Neural cell (in vitro differentiated cells): ENCODE results near the gene PITPNB.

ENCODE experiments used
- CTCF ChIP-seq: fragments of 450-650 bp; IDR thresholded peaks from 2 replicates; pipeline ENCODE4 v1.5.1; 2014; ENCODE audit warnings: antibody characterized with exemption, mild to moderate bottlenecking, moderate library complexity; ENCODE audit not compliant: poor library complexity, severe bottlenecking
- EP300 ChIP-seq: fragments of 450-650 bp; conservative IDR thresholded peaks from 2 replicates; pipeline ENCODE4 v1.6.1; 2014; ENCODE audit warnings: antibody characterized with exemption, mild to moderate bottlenecking, moderate library complexity; ENCODE audit not compliant: poor library complexity, severe bottlenecking
- EZH2 ChIP-seq: fragments of 200-600, 300-800 bp; shearing (Covaris generic), sonication (generic); IDR thresholded peaks from 2 replicates; pipeline ENCODE4 v1.6.1; 2014; ENCODE audit warnings: antibody characterized with exemption, low read length, borderline replicate concordance, mild to moderate bottlenecking; ENCODE audit not compliant: insufficient read depth, poor library complexity, severe bottlenecking
- MXI1 ChIP-seq: fragments of 450-650 bp; conservative IDR thresholded peaks from 2 replicates; pipeline ENCODE4 v1.6.1; 2014; ENCODE audit warnings: antibody characterized with exemption, mild to moderate bottlenecking; ENCODE audit not compliant: poor library complexity, severe bottlenecking
- POLR2AphosphoS5 ChIP-seq: IDR thresholded peaks from 2 replicates; pipeline ENCODE4 v1.6.1; 2012
- RAD21 ChIP-seq: fragments of 450-650 bp; conservative IDR thresholded peaks from 2 replicates; pipeline ENCODE4 v1.6.1; 2014; ENCODE audit warnings: antibody characterized with exemption, mild to moderate bottlenecking, moderate library complexity
- REST ChIP-seq: IDR thresholded peaks from 2 replicates; pipeline ENCODE4 v1.6.1; 2012; ENCODE audit warnings: borderline replicate concordance
- SMC3 ChIP-seq: fragments of 450-650 bp; conservative IDR thresholded peaks from 2 replicates; pipeline ENCODE4 v1.6.1; 2014; ENCODE audit warnings: antibody characterized with exemption, mild to moderate bottlenecking, moderate library complexity; ENCODE audit not compliant: poor library complexity
- TAF1 ChIP-seq: IDR thresholded peaks from 2 replicates; pipeline ENCODE4 v1.6.1; 2012; ENCODE audit warnings: low read depth

GRCh38 chr22:27915986-27916385 lies 3.1 kb downstream of the PITPNB start:
- TF ChIP-seq CTCF (no peak), EP300 (no peak), EZH2 (no peak), RAD21 (no peak), TAF1 (no peak), POLR2AphosphoS5 (no peak), REST (no peak), SMC3 (no peak), MXI1 (no peak)
